K562 (cell line): Measurements from ENCODE around the gene ECD. TPM values are rescaled to one million over a fixed set of nuclear protein-coding genes. Genes with fewer than 3 reads are reported as not detected.
A peak's percentile ranks its signal among the peaks of the same experiment; 100 is the strongest.

Experiments used
- ATAC-seq: fragments of 200-7000 bp; cut with Tn5 transposase; 3 replicates; pipeline ENCODE4 v1.9.1; 2020; ENCODE audit warnings: moderate library complexity
- BruUV-seq: library from RNA; stranded (reverse); fragments of 400-500 nt; replicated peaks from 2 replicates; lab custom pipeline; 2021; lab: Mats Ljungman, UMichigan
- CTCF ChIA-PET: fragments of 300-600 bp; formaldehyde crosslinking; extraction: SDS; loops from one replicate; lab custom pipeline; 2021; ENCODE audit warnings: low intra/inter-chr PET ratio; lab: Yijun Ruan, JAX
- POLR2A ChIA-PET: fragments of 300-600, 350-650 bp; sonication (Branson Sonifier 250); formaldehyde crosslinking; extraction: SDS; loops from one replicate; lab custom pipeline; 2021; ENCODE audit warnings: antibody characterized with exemption, inconsistent platforms; lab: Yijun Ruan, JAX
- DNase-seq, 4 experiments: peaks; one replicate each; pipeline versions ENCODE4 v3.0.0 to v3.0.0-alpha.2; 2011 to 2018; ENCODE audit warnings: low spot score in 3 of 4, mixed read lengths in 3 of 4; ENCODE audit errors: extremely low read depth in 1 of 4
- FAIRE-seq: peaks from 2 replicates; lab custom pipeline; 2011; peaks lifted over from hg19 to GRCh38; lab: Jason Lieb, UNC
- H2AFZ ChIP-seq: 2 replicates; pipeline ENCODE4 v1.6.0; 2011; ENCODE audit warnings: low read depth, low read length, control low read depth, inconsistent platforms
- H3K27ac ChIP-seq: fragments of 200-600 bp; 3 replicates; pipeline ENCODE4 v1.8.0; 2011; ENCODE audit warnings: low read depth, mild to moderate bottlenecking, control low read depth, inconsistent platforms, low read length, moderate library complexity, mixed read lengths; ENCODE audit errors: extremely low read depth
- H3K27me3 ChIP-seq, 2 experiments: fragments of 300-600 bp in 1 of 2; 2 replicates in 1 of 2; 3 replicates in 1 of 2; pipeline versions ENCODE4 v1.6.0 to v1.8.0; 2011; ENCODE audit warnings: inconsistent platforms in 2 of 2, low read length in 2 of 2, mild to moderate bottlenecking in 1 of 2, mixed read lengths in 1 of 2, moderate library complexity in 1 of 2; ENCODE audit not compliant: control insufficient read depth in 2 of 2, insufficient read depth in 2 of 2
- H3K36me3 ChIP-seq: fragments of 300-600 bp; 3 replicates; pipeline ENCODE4 v1.8.0; 2011; ENCODE audit warnings: mild to moderate bottlenecking, low read length, inconsistent platforms; ENCODE audit not compliant: control insufficient read depth, insufficient read depth
- H3K4me1 ChIP-seq, 2 experiments: fragments of 200-600 bp in 1 of 2; replicated peaks in 1 of 2; 2 replicates in 1 of 2; 3 replicates in 1 of 2; pipeline versions ENCODE4 v1.5.1 to v1.8.0; 2011; ENCODE audit warnings: inconsistent platforms in 2 of 2, low read length in 2 of 2, mild to moderate bottlenecking in 1 of 2, mixed read lengths in 1 of 2, moderate library complexity in 1 of 2; ENCODE audit not compliant: control insufficient read depth in 2 of 2, insufficient read depth in 2 of 2
- H3K4me2 ChIP-seq: 2 replicates; pipeline ENCODE4 v1.6.1; 2011; ENCODE audit warnings: low read length, control low read depth, inconsistent platforms, mixed read lengths; ENCODE audit not compliant: insufficient read depth
- H3K4me3 ChIP-seq: fragments of 200-600 bp; sonication (generic), shearing (Covaris generic); 2 replicates; pipeline ENCODE4 v1.5.1; 2016; ENCODE audit warnings: control low read depth, inconsistent platforms
- H3K79me2 ChIP-seq: fragments of 200-600 bp; 3 replicates; pipeline ENCODE4 v1.8.0; 2011; ENCODE audit warnings: low read length, inconsistent platforms; ENCODE audit not compliant: control insufficient read depth, insufficient read depth
- H3K9ac ChIP-seq, 2 experiments: 2 replicates each; pipeline versions ENCODE4 v1.6.0 to v1.6.1; 2011; ENCODE audit warnings: low read depth in 2 of 2, low read length in 2 of 2, control low read depth in 1 of 2, inconsistent platforms in 1 of 2, mild to moderate bottlenecking in 1 of 2, mixed read lengths in 1 of 2; ENCODE audit not compliant: insufficient read depth in 1 of 2
- H3K9me1 ChIP-seq: one replicate; pipeline ENCODE4 v1.6.0; 2011; ENCODE audit warnings: inconsistent platforms, mild to moderate bottlenecking, low read length, moderate library complexity; ENCODE audit not compliant: control insufficient read depth, insufficient read depth
- H3K9me3 ChIP-seq: replicated peaks from 2 replicates; pipeline ENCODE4 v1.5.1; 2011; ENCODE audit warnings: low read depth, low read length, inconsistent platforms; ENCODE audit not compliant: control insufficient read depth, insufficient read depth
- H4K20me1 ChIP-seq: replicated peaks from 2 replicates; pipeline ENCODE4 v1.6.1; 2011; ENCODE audit warnings: low read length, inconsistent platforms, mixed read lengths; ENCODE audit not compliant: control insufficient read depth, insufficient read depth
- BCOR ChIP-seq: fragments of 450-650 bp; IDR thresholded peaks from 2 replicates; pipeline ENCODE4 v1.6.1; 2016
- CCAR2 ChIP-seq: fragments of 200-400 bp; formaldehyde crosslinking; IDR thresholded peaks from 2 replicates; pipeline ENCODE4 v1.6.1; 2017; ENCODE audit warnings: mild to moderate bottlenecking, low read depth, low read length
- COPS2 ChIP-seq: fragments of 450-650 bp; conservative IDR thresholded peaks from 2 replicates; pipeline ENCODE4 v1.6.1; 2016; ENCODE audit warnings: mild to moderate bottlenecking, moderate library complexity
- FOXA1 ChIP-seq: fragments of 450-650 bp; IDR thresholded peaks from 2 replicates; pipeline ENCODE4 v1.6.1; 2016; ENCODE audit warnings: mild to moderate bottlenecking, borderline replicate concordance
- GTF2E2 ChIP-seq: fragments of 200-800 bp; sonication (Bioruptor generic); IDR thresholded peaks from 2 replicates; pipeline ENCODE4 v1.6.1; 2016; ENCODE audit warnings: missing genetic modification characterization, missing compliant biosample characterization
- MBD2 ChIP-seq: sonication (generic); IDR thresholded peaks from 2 replicates; pipeline ENCODE4 v1.6.1; 2016; ENCODE audit warnings: low read depth, borderline replicate concordance
- PHF8 ChIP-seq: fragments of 200-600 bp; sonication (generic); IDR thresholded peaks from 2 replicates; pipeline ENCODE4 v1.6.1; 2012; ENCODE audit warnings: mixed run types, mild to moderate bottlenecking, inconsistent platforms, low read length, moderate library complexity, borderline replicate concordance
- RBM25 ChIP-seq: fragments of 200-400 bp; formaldehyde crosslinking; IDR thresholded peaks from 2 replicates; pipeline ENCODE4 v1.6.1; 2018; ENCODE audit warnings: low read length, low read depth, moderate library complexity; ENCODE audit not compliant: severe bottlenecking
- SIN3B ChIP-seq: fragments of 450-650 bp; IDR thresholded peaks from 2 replicates; pipeline ENCODE4 v1.6.1; 2017; ENCODE audit warnings: low read depth, mild to moderate bottlenecking, moderate library complexity
- SPI1 ChIP-seq: IDR thresholded peaks from 2 replicates; pipeline ENCODE4 v1.6.1; 2011; ENCODE audit warnings: low read depth, low read length, control low read depth, borderline replicate concordance
- WHSC1 ChIP-seq: IDR thresholded peaks from one replicate; pipeline ENCODE4 v1.6.1; 2012; ENCODE audit warnings: low read length, control low read depth, inconsistent platforms
- ZBTB7A ChIP-seq: IDR thresholded peaks from 2 replicates; pipeline ENCODE4 v1.6.1; 2011; ENCODE audit warnings: low read depth, mild to moderate bottlenecking, low read length, moderate library complexity, borderline replicate concordance; ENCODE audit not compliant: control insufficient read depth
- ZNF146 ChIP-seq: IDR thresholded peaks from one replicate; pipeline ENCODE4 v1.6.1; 2018; ENCODE audit warnings: missing compliant biosample characterization; ENCODE audit not compliant: unreplicated experiment
- ZNF354B ChIP-seq: fragments of 250-450 bp; sonication (Bioruptor Pico); IDR thresholded peaks from 2 replicates; pipeline ENCODE4 v1.4.0; 2020
- WGBS: fragments of 100-300 bp; shearing (Covaris generic); methylation state at CpG from one replicate; pipeline ENCODE4 v1.1.6; 2016; ENCODE audit warnings: low coverage, mixed read lengths; ENCODE audit not compliant: insufficient coverage; ENCODE audit errors: missing lambda C conversion rate; 5-methylcytosine and 5-hydroxymethylcytosine counted together
- in situ Hi-C: fragments of 300-500 bp; cut with MboI; formaldehyde crosslinking; loops from 4 replicates; pipeline ENCODE4 v1.15.0; 2018; ENCODE audit warnings: inconsistent platforms, mixed read lengths
- intact Hi-C: fragments of 100-400 bp; cut with micrococcal nuclease; formaldehyde crosslinking; loops from 2 replicates; pipeline ENCODE4 v1.14.2; 2022
- polyA plus RNA-seq, 8 experiments: library from polyadenylated mRNA; depleted of rRNA in 4 of 8; stranded (reverse) in 5 of 8; unstranded in 3 of 8; fragments of >200 nt; fragmentation: Nextera tagmentation in 2 of 8; fragmentation: Illumina TruSeq in 1 of 8; extraction: Ambion mirVana in 2 of 8; extraction: Trizol in 1 of 8; gene quantifications; 2 replicates each; pipeline versions ENCODE4 v1.2.1 to v1.2.3, GENCODE V29; 2011 to 2014; ENCODE audit warnings: inconsistent platforms in 1 of 8, missing spikeins in 1 of 8
- total RNA-seq, 7 experiments: library from RNA; depleted of rRNA in 6 of 7; stranded (reverse); fragments of >200 nt in 6 of 7; fragmentation: Illumina TruSeq in 2 of 7; extraction: Trizol in 2 of 7; gene quantifications; 2 replicates each; pipeline versions ENCODE4 v1.2.1 to v1.2.3, GENCODE V29; 2011 to 2021; ENCODE audit warnings: low replicate concordance in 1 of 7
- TF ChIP-seq, protein P1 (sequence below): fragments of 450-650 bp; formaldehyde crosslinking; IDR thresholded peaks from 2 replicates; pipeline ENCODE4 v1.4.0; 2022; ENCODE audit warnings: missing genetic modification characterization
- TF ChIP-seq, protein P2 (sequence below): fragments of 450-650 bp; IDR thresholded peaks from 2 replicates; pipeline ENCODE4 v1.6.1; 2016; ENCODE audit warnings: mild to moderate bottlenecking
- TF ChIP-seq, protein P3 (sequence below): IDR thresholded peaks from 3 replicates; pipeline ENCODE4 v1.6.1; 2011; ENCODE audit warnings: borderline replicate concordance, mild to moderate bottlenecking; ENCODE audit not compliant: insufficient read length, insufficient read depth
- TF ChIP-seq, protein P4 (sequence below): sonication (generic); formaldehyde crosslinking; IDR thresholded peaks from 2 replicates; pipeline ENCODE4 v1.8.1; 2023; ENCODE audit warnings: mild to moderate bottlenecking, missing genetic modification reagents, moderate library complexity

The ECD gene
- total and polyA plus RNA-seq, 9 of the 15 experiments (the other 6 are each of a cell fraction or from before 2014, with no cell fraction given), result 33.5 to 79.9 (median 53.2) TPM

DNA sequence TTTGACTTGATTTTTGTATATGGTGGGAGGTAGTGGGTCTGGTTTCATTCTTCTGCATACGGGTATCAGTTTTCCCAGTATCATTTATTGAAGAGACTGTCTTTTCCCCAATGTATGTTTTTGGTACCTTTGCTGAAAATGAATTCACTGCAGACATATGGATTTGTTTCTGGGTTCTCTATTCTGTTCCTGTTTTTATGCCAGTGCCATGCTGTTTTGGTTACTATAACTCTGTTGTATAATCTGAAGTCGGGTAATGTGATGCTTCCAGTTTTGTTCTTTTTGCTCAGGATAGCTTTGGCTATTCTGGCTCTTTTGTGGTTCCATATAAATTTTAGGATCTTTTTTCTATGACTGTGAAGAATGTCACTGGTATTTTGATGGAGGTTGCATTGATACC, 836 bp downstream of the ECD start:
- 14% methylated on average over 2 of the region's 2 CpGs for WGBS
- Histone ChIP-seq H3K9me1 (no peaks in the 10 kb centered on the region), H2AFZ (no peak overlapping the region)
- FAIRE-seq, result no peak
- TF ChIP-seq, protein P1, sequence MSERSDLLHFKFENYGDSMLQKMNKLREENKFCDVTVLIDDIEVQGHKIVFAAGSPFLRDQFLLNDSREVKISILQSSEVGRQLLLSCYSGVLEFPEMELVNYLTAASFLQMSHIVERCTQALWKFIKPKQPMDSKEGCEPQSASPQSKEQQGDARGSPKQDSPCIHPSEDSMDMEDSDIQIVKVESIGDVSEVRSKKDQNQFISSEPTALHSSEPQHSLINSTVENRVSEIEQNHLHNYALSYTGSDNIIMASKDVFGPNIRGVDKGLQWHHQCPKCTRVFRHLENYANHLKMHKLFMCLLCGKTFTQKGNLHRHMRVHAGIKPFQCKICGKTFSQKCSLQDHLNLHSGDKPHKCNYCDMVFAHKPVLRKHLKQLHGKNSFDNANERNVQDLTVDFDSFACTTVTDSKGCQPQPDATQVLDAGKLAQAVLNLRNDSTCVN (CRISPR knock-in tag), result no peak
- TF ChIP-seq ZBTB7A, result no peak
- TF ChIP-seq BCOR, result 0 out of 2 replicates have a peak, but pooled peaks have one; percentile 10
- TF ChIP-seq MBD2, result no peak
- TF ChIP-seq, protein P2, sequence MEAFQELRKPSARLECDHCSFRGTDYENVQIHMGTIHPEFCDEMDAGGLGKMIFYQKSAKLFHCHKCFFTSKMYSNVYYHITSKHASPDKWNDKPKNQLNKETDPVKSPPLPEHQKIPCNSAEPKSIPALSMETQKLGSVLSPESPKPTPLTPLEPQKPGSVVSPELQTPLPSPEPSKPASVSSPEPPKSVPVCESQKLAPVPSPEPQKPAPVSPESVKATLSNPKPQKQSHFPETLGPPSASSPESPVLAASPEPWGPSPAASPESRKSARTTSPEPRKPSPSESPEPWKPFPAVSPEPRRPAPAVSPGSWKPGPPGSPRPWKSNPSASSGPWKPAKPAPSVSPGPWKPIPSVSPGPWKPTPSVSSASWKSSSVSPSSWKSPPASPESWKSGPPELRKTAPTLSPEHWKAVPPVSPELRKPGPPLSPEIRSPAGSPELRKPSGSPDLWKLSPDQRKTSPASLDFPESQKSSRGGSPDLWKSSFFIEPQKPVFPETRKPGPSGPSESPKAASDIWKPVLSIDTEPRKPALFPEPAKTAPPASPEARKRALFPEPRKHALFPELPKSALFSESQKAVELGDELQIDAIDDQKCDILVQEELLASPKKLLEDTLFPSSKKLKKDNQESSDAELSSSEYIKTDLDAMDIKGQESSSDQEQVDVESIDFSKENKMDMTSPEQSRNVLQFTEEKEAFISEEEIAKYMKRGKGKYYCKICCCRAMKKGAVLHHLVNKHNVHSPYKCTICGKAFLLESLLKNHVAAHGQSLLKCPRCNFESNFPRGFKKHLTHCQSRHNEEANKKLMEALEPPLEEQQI, result 0 out of 2 replicates have a peak, but pooled peaks have one; percentile 15
- no peak for TF ChIP-seq ZNF354B
- TF ChIP-seq WHSC1, result no peak
- no peak for TF ChIP-seq ZNF146 (CRISPR knock-in tag)
- TF ChIP-seq, protein P3, sequence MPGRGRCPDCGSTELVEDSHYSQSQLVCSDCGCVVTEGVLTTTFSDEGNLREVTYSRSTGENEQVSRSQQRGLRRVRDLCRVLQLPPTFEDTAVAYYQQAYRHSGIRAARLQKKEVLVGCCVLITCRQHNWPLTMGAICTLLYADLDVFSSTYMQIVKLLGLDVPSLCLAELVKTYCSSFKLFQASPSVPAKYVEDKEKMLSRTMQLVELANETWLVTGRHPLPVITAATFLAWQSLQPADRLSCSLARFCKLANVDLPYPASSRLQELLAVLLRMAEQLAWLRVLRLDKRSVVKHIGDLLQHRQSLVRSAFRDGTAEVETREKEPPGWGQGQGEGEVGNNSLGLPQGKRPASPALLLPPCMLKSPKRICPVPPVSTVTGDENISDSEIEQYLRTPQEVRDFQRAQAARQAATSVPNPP, result no peak
- no peak for TF ChIP-seq SIN3B
- no peak for TF ChIP-seq GTF2E2
- no peak for TF ChIP-seq COPS2
- no peak for TF ChIP-seq PHF8
- no peak for TF ChIP-seq CCAR2
- no peak for TF ChIP-seq SPI1
- peak; percentile 63 for TF ChIP-seq RBM25
- TF ChIP-seq, protein P4, sequence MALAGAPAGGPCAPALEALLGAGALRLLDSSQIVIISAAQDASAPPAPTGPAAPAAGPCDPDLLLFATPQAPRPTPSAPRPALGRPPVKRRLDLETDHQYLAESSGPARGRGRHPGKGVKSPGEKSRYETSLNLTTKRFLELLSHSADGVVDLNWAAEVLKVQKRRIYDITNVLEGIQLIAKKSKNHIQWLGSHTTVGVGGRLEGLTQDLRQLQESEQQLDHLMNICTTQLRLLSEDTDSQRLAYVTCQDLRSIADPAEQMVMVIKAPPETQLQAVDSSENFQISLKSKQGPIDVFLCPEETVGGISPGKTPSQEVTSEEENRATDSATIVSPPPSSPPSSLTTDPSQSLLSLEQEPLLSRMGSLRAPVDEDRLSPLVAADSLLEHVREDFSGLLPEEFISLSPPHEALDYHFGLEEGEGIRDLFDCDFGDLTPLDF (CRISPR knock-in tag), result no peak
- no peak for TF ChIP-seq FOXA1
- TF ChIP-seq, all 486 proteins: peak for 3
- Histone ChIP-seq H3K79me2 (peaks cover 62% of the 10 kb centered on the region), H3K36me3 (peaks cover 29% of the 10 kb centered on the region), H3K4me3 (peak overlapping the region; percentile 67), H3K9ac (peak overlapping the region in 1 of 2 experiments; percentile 95; a peak in 2 of 4 replicates), H3K27ac (no peak overlapping the region; the same call in 2 of the 3 replicates), H3K27me3 (no peaks in the 10 kb centered on the region), H3K4me2 (peak overlapping the region; percentile 99), H4K20me1 (no peaks in the 10 kb centered on the region), H3K4me1 (peaks cover 3 to 4% of the 10 kb centered on the region in 2 experiments; a peak in 2 of 5 replicates), H3K9me3 (no peaks in the 10 kb centered on the region)
- BruUV-seq, result no TSS peak
- ATAC-seq (no peak), DNase-seq (no peak)
- intact Hi-C loops, result loop anchor here (5.0 kb wide), 2 partner anchors 50 to 55 kb away; partner anchors contain the start of gene NUDT13
- ChIA-PET CTCF (no interaction called here), POLR2A (interaction anchor here (0.7 to 1.6 kb wide), 3 partner anchors 13 to 57 kb away, joined by 3 to 4 read pairs (median 4); partner anchors contain the start of gene NUDT13)
- in situ Hi-C loops, result no loop called here
